Vagina (tissue), 2 donors: ENCODE results near the gene MAOB.

ENCODE experiments used
- CTCF ChIP-seq, 3 experiments: fragments of 450-650 bp in 2 of 3; fragments of 200-600 bp in 1 of 3; sonication (generic) in 1 of 3; IDR thresholded peaks; one replicate each; pipeline ENCODE4 v1.5.1; 2017 to 2019; ENCODE audit warnings: antibody characterized with exemption in 3 of 3, mild to moderate bottlenecking in 2 of 3, moderate library complexity in 2 of 3
- POLR2A ChIP-seq, 2 donors: fragments of 450-650 bp; IDR thresholded peaks; one replicate each; pipeline ENCODE4 v1.6.1; 2017; ENCODE audit warnings: antibody characterized with exemption in 2 of 2, mild to moderate bottlenecking in 2 of 2, moderate library complexity in 2 of 2

- TF ChIP-seq POLR2A (IDR thresholded peaks at IDR 0.05) (no peak), CTCF (IDR thresholded peaks at IDR 0.05) (no peak)
These were observed 13.5 kb downstream of the MAOB start for GRCh38 chrX:43868791-43869190.
